GM12892 (cell line): ENCODE measurements around the gene JAKMIP2.

Source experiments
- POLR2A ChIP-seq: IDR thresholded peaks from 2 replicates; pipeline ENCODE4 v1.6.1; 2011; ENCODE audit warnings: low read depth, low read length, control low read depth
- TAF1 ChIP-seq: IDR thresholded peaks from 2 replicates; pipeline ENCODE4 v1.6.1; 2011; ENCODE audit warnings: low read depth, mild to moderate bottlenecking, control low read depth, low read length, borderline replicate concordance

GRCh38 chr5:147661541-147661940 lies 121.0 kb downstream of the JAKMIP2 start:
- TF ChIP-seq POLR2A (no peak), TAF1 (no peak)
